ENCODE data around the gene RPN1.

- TF ChIP-seq CTCF (IDR thresholded peaks at IDR 0.05) (no peak), POLR2AphosphoS5 (IDR thresholded peaks at IDR 0.05) (no peak), EP300 (IDR thresholded peaks at IDR 0.05; ENCODE audit: low read depth) (no peak), POLR2A (IDR thresholded peaks at IDR 0.05) (no peak)
These were observed 41.3 kb downstream of the RPN1 start for GRCh38 chr3:128609294-128609693.

Measured in transverse colon (tissue), 4 donors.